Vagina (tissue), 2 donors: ENCODE data around the gene POU2AF2.

Experiments
- CTCF ChIP-seq, 3 experiments: fragments of 450-650 bp in 2 of 3; fragments of 200-600 bp in 1 of 3; sonication (generic) in 1 of 3; IDR thresholded peaks; one replicate each; pipeline ENCODE4 v1.5.1; 2017 to 2019; ENCODE audit warnings: antibody characterized with exemption in 3 of 3, mild to moderate bottlenecking in 2 of 3, moderate library complexity in 2 of 3
- POLR2A ChIP-seq, 2 donors: fragments of 450-650 bp; IDR thresholded peaks; one replicate each; pipeline ENCODE4 v1.6.1; 2017; ENCODE audit warnings: antibody characterized with exemption in 2 of 2, mild to moderate bottlenecking in 2 of 2, moderate library complexity in 2 of 2
- POLR2AphosphoS5 ChIP-seq, 2 donors: sonication (generic); formaldehyde crosslinking; IDR thresholded peaks; one replicate each; pipeline ENCODE4 v1.9.0; 2017; ENCODE audit warnings: antibody characterized with exemption in 2 of 2, mild to moderate bottlenecking in 2 of 2, low read depth in 1 of 2; ENCODE audit not compliant: insufficient read depth in 1 of 2

GRCh38 chr11:111245425-111245824, at the start of gene POU2AF2:
- no peak for TF ChIP-seq POLR2AphosphoS5 (IDR thresholded peaks at IDR 0.05; ENCODE audit: insufficient read depth in 1 of 2, low read depth in 1 of 2)
- no peak for TF ChIP-seq CTCF (IDR thresholded peaks at IDR 0.05)
- no peak for TF ChIP-seq POLR2A (IDR thresholded peaks at IDR 0.05)
